GM21360 (cell line): ENCODE measurements around the gene SHD.
"Not testable (repeated sequence)": the region's sequence is repeated elsewhere in the genome, so short reads cannot be mapped to it uniquely, and the experiment has no call there.

Source experiments
- ATAC-seq: cut with Tn5 transposase; IDR thresholded peaks from one replicate; pipeline ENCODE4 v1.9.1; 2021; ENCODE audit warnings: mild to moderate bottlenecking, moderate library complexity; ENCODE audit not compliant: unreplicated experiment

Gene SHD

GRCh38 chr19:4278419-4279266, at the start of gene SHD:
SHD (plus strand) TSS chr19:4279266; CDS start chr19:4280064, 798 bp downstream.
- no peak for ATAC-seq

GRCh38 chr19:4230237-4230636, 48.8 kb upstream of the SHD start:
- ATAC-seq = not testable (repeated sequence)

- not testable (repeated sequence) for ATAC-seq
These were observed 47.5 kb upstream of the SHD start for GRCh38 chr19:4231521-4231920.

GRCh38 chr19:4232139-4232538, 46.9 kb upstream of the SHD start:
- not testable (repeated sequence) for ATAC-seq

- no peak for ATAC-seq
These were observed 46.3 kb upstream of the SHD start for GRCh38 chr19:4232614-4233281.

GRCh38 chr19:4233282-4233853, 45.7 kb upstream of the SHD start:
- ATAC-seq = no peak

GRCh38 chr19:4234142-4234861, 44.8 kb upstream of the SHD start:
- ATAC-seq = no peak

- no peak for ATAC-seq
These were observed 44.2 kb upstream of the SHD start for GRCh38 chr19:4234862-4235201.

GRCh38 chr19:4237510-4237909, 41.6 kb upstream of the SHD start:
- not testable (repeated sequence) for ATAC-seq

- ATAC-seq = no peak
These were observed 40.2 kb upstream of the SHD start for GRCh38 chr19:4238831-4239230.

GRCh38 chr19:4241824-4242430, 37.1 kb upstream of the SHD start:
- ATAC-seq = no peak

- not testable (repeated sequence) for ATAC-seq
These were observed 33.1 kb upstream of the SHD start for GRCh38 chr19:4245938-4246337.

- ATAC-seq = peak; percentile 78
These were observed 32.1 kb upstream of the SHD start, which contains the start of gene YJU2 for GRCh38 chr19:4246767-4247593. YJU2 (plus strand) TSS chr19:4247080; CDS start chr19:4247147, 67 bp downstream.

- ATAC-seq = no peak
These were observed 22.5 kb upstream of the SHD start for GRCh38 chr19:4256563-4256962.

GRCh38 chr19:4257025-4257424, 22.0 kb upstream of the SHD start:
- no peak for ATAC-seq

- no peak for ATAC-seq
These were observed 20.9 kb upstream of the SHD start for GRCh38 chr19:4258181-4258580.

- no peak for ATAC-seq
These were observed 18.4 kb upstream of the SHD start for GRCh38 chr19:4260613-4261191.

GRCh38 chr19:4264812-4265211, 14.3 kb upstream of the SHD start:
- ATAC-seq = no peak

GRCh38 chr19:4266253-4267000, 12.6 kb upstream of the SHD start:
- no peak for ATAC-seq
